ENCODE results near the gene MYRFL. TPM values are rescaled to one million over a fixed set of nuclear protein-coding genes. Genes with fewer than 3 reads are reported as not detected.

MYRFL gene
- total and polyA plus RNA-seq, 2 experiments from 2014 or later: 2.3 to 2.7 TPM

- DNase-seq (ENCODE audit: low spot score): no peak
- Histone ChIP-seq H3K9me3 (ENCODE audit: low read depth) (no peaks in the 10 kb centered on the region), H3K4me3 (no peak overlapping the region), H4K20me1 (ENCODE audit: insufficient read depth, poor library complexity, severe bottlenecking) (no peaks in the 10 kb centered on the region), H3K79me2 (no peaks in the 10 kb centered on the region), H3K27me3 (no peaks in the 10 kb centered on the region), H3K27ac (no peak overlapping the region), H2AFZ (no peak overlapping the region), H3K4me2 (no peak overlapping the region), H3K36me3 (replicated peaks; ENCODE audit: insufficient read depth, low read depth) (no peaks in the 10 kb centered on the region), H3K4me1 (ENCODE audit: insufficient read depth) (no peaks in the 10 kb centered on the region), H3K9me2 (replicated peaks; ENCODE audit: insufficient read depth) (no peaks in the 10 kb centered on the region)
- no peak for TF ChIP-seq CTCF (IDR thresholded peaks at IDR 0.05; ENCODE audit: poor library complexity)
- TF ChIP-seq EZH2phosphoT487 (IDR thresholded peaks at IDR 0.05; ENCODE audit: low read depth, severe bottlenecking, unreplicated experiment): no peak
- no peak for TF ChIP-seq EZH2 (IDR thresholded peaks at IDR 0.05; ENCODE audit: borderline replicate concordance)
- WGBS (ENCODE audit: low lambda C conversion rate, missing lambda C conversion rate): 92% methylated on average over 8 of the region's 8 CpGs
Measured at GRCh38 chr12:69903548-69903947, 78.5 kb downstream of the MYRFL start.

GRCh38 chr12:69904777-69905176, 79.8 kb downstream of the MYRFL start:
- Histone ChIP-seq H3K4me2 (no peak overlapping the region), H3K79me2 (no peaks in the 10 kb centered on the region), H2AFZ (no peak overlapping the region), H4K20me1 (ENCODE audit: insufficient read depth, poor library complexity, severe bottlenecking) (no peaks in the 10 kb centered on the region), H3K27me3 (no peaks in the 10 kb centered on the region), H3K27ac (no peak overlapping the region), H3K9me2 (replicated peaks; ENCODE audit: insufficient read depth) (no peaks in the 10 kb centered on the region), H3K36me3 (replicated peaks; ENCODE audit: insufficient read depth, low read depth) (no peaks in the 10 kb centered on the region), H3K4me3 (no peak overlapping the region), H3K4me1 (ENCODE audit: insufficient read depth) (no peaks in the 10 kb centered on the region), H3K9me3 (ENCODE audit: low read depth) (no peaks in the 10 kb centered on the region)
- DNase-seq (ENCODE audit: low spot score): no peak
- TF ChIP-seq CTCF (IDR thresholded peaks at IDR 0.05; ENCODE audit: poor library complexity) (no peak), EZH2 (IDR thresholded peaks at IDR 0.05; ENCODE audit: borderline replicate concordance) (no peak), EZH2phosphoT487 (IDR thresholded peaks at IDR 0.05; ENCODE audit: low read depth, severe bottlenecking, unreplicated experiment) (no peak)
- WGBS (ENCODE audit: low lambda C conversion rate, missing lambda C conversion rate): 0% methylated on average over 1 of the region's 1 CpG

GRCh38 chr12:69905801-69906200, 80.8 kb downstream of the MYRFL start:
- Histone ChIP-seq H3K4me3 (no peak overlapping the region), H2AFZ (no peak overlapping the region), H4K20me1 (ENCODE audit: insufficient read depth, poor library complexity, severe bottlenecking) (no peaks in the 10 kb centered on the region), H3K9me3 (ENCODE audit: low read depth) (no peaks in the 10 kb centered on the region), H3K4me1 (ENCODE audit: insufficient read depth) (no peaks in the 10 kb centered on the region), H3K27ac (no peak overlapping the region), H3K79me2 (no peaks in the 10 kb centered on the region), H3K36me3 (replicated peaks; ENCODE audit: insufficient read depth, low read depth) (no peaks in the 10 kb centered on the region), H3K27me3 (no peaks in the 10 kb centered on the region), H3K4me2 (no peak overlapping the region), H3K9me2 (replicated peaks; ENCODE audit: insufficient read depth) (no peaks in the 10 kb centered on the region)
- WGBS (ENCODE audit: low lambda C conversion rate, missing lambda C conversion rate): 93% methylated on average over 1 of the region's 1 CpG
- no peak for DNase-seq (ENCODE audit: low spot score)
- TF ChIP-seq CTCF (IDR thresholded peaks at IDR 0.05; ENCODE audit: poor library complexity) (no peak), EZH2 (IDR thresholded peaks at IDR 0.05; ENCODE audit: borderline replicate concordance) (no peak), EZH2phosphoT487 (IDR thresholded peaks at IDR 0.05; ENCODE audit: low read depth, severe bottlenecking, unreplicated experiment) (no peak)

Measured in hepatocyte (in vitro differentiated cells).